Activated CD4-positive, alpha-beta T cell treated with anti-CD3 and anti-CD28 coated beads, Interleukin-2, amount 50 U/mL, for 24 hours (primary cell): Measurements from ENCODE around the gene DLG2.
"Not testable (repeated sequence)": the region's sequence is repeated elsewhere in the genome, so short reads cannot be mapped to it uniquely, and the experiment has no call there.

Experiments
- DNase-seq, 2 donors: peaks; one replicate each; pipeline ENCODE4 v3.0.0-alpha.2; 2020; ENCODE audit warnings: low read depth in 1 of 2, low spot score in 1 of 2

The DLG2 gene

GRCh38 chr11:85238906-85239305 lies 388.2 kb downstream of the DLG2 start:
- DNase-seq = no peak

DNA sequence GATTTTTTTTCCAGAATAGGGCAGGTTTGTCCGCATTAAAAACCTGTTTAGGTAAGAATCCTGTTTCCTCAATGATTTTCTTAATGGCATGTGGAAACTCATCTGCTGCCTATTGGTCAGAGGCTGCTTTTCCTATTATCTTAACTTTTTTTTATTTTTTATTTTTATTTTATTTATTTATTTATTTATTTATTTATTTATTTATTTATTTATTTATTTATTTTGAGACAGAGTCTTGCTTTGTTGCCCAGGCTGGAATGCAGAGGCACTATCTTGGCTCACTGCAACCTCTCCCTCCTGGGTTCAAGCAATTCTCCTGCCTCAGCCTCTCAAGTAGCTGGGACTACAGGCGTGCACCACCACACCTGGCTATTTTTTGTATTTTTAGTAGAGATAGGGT lies 389.1 kb downstream of the DLG2 start:
- not testable (repeated sequence) for DNase-seq

DNA sequence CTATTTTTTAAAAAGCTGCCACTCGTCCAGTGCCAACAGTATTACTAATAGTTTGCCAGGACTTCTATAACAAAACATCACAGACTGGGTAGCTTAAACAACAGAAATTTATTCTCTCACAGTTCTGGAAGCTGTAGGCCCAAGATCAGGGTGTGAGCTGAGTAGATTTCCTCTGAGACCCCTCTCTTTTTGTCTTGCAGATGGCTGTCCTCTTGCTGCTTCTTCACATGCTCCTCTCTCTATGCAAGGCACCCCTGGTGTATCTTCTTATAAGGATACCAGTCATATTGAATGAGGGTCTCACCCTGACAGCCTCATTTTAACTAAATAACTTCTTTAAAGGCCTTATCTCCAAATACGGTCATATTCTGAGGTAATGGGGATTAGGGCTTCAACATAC lies 390.9 kb downstream of the DLG2 start:
- no peak for DNase-seq

DNA sequence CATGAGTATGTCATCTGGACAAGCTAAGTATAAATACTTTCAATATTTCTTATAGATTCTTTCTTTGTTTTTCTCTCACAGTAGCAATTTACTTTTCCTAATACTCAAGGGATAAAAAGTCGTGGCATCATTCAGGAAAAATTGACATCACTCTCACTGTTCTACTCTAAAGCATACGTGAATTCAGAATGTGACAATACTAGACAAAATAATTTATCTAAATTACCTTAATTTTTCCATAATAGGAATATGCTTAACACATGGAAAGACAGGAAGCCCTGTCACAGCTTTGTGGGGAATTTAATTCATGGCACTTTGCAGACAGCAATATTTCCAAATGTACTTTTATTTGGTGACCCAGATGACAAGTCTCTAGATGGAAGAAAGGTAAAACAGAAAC lies 394.6 kb downstream of the DLG2 start:
- DNase-seq = no peak

DNA sequence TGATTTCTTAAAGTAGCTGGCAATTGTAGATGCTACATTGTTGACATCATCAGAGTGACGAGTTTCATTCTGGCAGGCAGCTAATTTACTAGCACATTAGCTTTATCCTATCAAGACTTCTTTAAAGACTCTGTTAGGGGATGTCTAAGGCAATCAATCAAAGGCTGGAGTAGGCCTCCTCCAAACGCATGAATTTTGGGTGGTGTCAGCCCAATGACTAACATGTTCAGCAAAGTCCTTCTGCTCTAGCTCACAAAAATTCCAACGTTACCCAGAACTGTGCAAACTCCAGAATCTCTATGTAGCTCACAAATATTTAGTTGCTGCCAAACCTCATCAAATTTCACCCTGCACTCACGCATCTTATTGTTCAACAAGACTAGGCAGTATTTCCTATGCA lies 395.6 kb downstream of the DLG2 start:
- no peak for DNase-seq

- DNase-seq = not testable (repeated sequence)
Observed at GRCh38 chr11:85229723-85230122, 397.4 kb downstream of the DLG2 start.

GRCh38 chr11:85196968-85197367 lies 430.2 kb downstream of the DLG2 start:
- DNase-seq = no peak

GRCh38 chr11:85195934-85196333 lies 431.2 kb downstream of the DLG2 start:
- DNase-seq = no peak

DNA sequence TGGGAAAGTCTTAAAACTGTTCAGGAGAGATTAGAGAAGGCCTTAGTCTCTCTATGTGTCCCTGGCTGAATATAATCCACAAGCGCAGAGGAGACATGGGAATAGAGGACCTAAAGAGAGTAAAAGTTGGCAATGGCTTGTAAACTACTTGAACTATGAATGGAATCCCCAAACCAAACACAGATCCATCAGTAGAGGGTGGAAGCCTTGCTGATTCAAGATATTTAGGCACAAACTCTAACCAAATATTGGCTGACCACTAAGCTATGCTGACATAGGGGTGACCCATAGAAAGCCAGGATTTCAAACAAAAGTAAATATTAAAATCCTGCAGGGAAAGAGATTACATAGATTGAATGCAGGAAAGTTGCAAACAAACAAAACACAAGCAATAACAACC lies 439.2 kb downstream of the DLG2 start:
- DNase-seq = no peak

GRCh38 chr11:85184721-85185120 lies 442.4 kb downstream of the DLG2 start:
- no peak for DNase-seq

DNA sequence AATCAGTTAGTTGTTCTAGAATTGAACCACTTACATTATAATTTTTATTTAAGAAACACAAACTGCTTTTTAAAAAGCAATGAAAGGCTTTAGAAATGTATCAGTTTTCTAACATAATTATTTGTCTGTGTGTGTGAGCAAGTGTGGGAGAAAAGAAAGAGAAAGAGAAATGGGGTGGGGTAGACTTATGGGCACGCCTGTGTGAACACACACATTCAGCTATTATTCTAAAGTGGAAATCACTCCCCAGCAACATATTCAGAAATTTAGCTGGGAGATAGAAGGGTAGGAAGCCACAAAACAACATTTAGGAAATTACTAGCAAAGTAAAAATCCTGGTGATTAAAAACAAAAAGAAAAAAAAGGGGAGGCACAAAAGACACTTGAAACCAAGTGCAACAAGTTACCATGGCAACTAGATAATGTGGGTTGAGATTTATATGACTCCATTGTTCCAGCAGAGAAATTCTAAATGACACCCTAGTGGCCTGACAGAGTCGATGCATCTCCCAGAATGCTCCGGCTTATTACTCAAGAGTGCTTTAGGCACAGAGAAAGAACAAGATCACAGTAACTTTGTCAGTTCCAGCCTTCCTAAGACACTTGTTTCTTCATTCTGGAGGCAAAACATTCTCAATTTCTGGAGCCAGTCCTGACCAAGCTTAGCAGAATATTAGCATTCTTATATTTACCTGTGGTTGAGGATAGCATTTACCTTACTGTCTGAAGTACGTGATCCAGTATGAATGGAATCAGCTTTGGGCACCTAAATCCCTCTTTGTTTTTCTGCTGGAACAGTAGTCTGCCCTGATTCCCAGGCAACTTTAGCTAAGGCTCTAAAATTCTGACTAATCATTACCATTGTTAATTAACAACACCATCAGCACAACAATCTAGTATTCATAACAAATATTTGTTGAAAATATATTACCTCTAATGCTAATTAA lies 444.4 kb downstream of the DLG2 start:
- no peak for DNase-seq

DNA sequence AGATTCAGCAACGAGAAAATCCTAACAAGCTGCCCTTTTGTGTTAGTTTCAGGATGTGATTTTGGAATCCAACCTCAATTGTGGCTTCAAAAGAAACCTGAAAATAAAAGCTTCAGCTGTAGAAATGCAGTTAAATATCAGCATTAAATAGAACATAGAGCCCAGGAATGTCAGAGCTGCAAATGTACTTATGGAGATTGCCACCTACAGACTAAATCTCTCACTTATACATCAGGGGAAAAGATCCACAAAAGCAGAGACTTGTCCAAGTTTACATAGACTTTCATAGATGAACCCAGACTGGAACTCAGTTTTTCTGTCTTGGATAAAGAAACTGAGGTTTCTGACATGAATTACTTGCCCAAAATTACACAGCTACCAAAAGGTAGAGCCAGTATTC lies 446.6 kb downstream of the DLG2 start:
- DNase-seq = no peak

DNA sequence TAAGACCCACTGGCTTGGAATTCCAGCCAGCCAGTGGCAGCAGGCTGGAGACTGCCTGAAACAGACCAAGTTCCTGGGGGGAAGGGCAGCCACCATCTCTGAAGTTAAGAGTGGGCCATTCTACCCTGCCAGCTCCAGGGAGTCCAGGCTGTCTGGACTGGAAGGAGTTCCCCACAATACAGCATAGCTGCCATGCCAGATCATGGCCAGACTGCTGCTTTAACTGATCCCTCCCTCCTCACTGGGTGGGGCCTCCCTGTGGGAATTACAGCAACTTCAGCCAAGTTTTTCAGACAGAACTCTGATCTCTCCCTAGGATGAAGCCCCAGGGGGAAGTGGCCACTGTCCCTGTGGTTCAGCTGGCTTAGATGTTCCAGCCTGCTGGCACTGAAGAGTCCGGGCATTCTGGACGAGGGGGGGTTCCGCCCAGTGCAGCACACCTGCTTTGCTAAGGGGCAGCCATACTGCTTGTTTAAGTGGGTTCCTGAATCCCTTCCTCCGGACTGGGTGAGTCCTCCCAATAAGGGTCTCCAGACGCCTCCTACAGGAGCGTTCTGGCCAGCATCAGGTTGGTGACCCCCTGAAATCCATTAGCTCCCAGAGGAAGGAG lies 455.4 kb downstream of the DLG2 start:
- DNase-seq = no peak

DNA sequence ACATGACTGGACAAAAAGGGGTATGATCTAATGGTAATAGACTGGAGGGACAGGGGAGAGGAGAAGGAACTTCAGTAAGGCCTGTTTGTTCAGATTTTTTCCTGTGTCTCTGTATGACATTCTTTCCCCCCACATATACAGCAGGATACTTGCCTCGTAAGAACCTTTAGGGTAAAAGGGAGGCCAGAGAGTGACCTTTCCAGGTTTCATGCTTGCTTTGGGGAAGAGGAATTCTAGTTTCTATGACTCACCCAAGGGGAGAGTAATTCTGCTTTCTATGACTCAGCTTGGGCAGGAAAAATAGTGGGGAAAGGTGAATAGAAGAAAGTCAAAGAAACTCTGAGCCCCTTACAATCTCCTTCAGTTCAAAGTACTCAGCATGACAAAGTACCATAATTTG lies 457.0 kb downstream of the DLG2 start:
- no peak for DNase-seq

DNA sequence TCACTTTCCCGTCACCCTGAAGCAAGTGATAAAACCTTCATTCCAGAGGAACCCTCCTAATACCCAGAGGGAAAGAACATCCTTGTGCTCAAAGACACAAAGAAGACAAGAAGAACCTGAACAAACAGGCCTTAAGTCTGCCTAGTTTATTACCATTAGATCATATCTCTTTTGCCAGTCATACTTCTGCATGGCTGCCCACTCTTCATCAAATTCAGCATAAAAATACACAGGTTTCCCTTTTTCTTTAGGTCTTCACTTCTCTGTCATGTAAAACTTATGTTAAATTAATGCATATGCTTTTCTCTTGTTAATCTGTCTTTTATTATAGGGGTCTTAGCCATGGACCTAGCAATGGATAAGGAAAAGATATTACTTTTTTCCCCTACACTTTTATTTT lies 459.7 kb downstream of the DLG2 start:
- DNase-seq = no peak

- no peak for DNase-seq
Observed at GRCh38 chr11:85167038-85167437, 460.1 kb downstream of the DLG2 start.

- no peak for DNase-seq
Observed at GRCh38 chr11:85165819-85166218, 461.3 kb downstream of the DLG2 start.

DNA sequence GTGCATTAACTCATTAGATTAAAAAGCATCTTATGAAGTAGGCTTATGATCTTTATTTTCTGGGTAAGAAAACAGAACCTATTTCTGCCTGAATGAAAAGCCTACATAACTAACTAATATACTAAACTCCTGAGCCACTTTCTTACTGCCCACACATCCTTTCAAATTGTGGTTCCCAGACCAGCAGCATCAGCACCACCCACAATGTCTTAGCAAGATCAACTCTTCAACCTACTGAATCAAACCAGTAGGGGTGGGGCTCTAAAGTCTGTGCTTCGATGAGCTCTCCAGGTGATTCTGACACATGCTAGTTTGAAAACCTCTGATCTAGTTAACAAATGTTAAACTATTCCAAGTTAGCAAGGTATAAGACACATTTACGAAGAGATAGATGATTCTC lies 462.4 kb downstream of the DLG2 start:
- DNase-seq = no peak

DNA sequence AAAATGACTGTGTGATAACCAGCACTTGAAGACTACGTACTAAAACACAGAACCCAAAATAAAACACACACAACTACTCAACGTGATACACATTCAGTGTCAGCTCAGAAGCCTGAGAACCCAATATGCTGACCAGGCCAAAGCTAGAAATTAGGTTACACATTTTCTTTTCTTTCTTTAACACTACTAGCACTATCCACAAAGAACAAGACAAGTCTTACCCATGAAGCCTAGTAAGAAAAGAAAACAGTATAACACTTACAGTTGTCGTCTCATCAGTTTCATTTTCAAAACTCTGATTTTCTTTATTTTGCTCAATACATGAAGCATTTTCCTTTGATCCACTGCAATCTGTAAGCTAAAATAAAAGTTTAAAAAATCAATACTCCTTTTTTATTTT lies 472.9 kb downstream of the DLG2 start:
- DNase-seq = no peak

- no peak for DNase-seq
Observed at GRCh38 chr11:85137597-85137996, 489.5 kb downstream of the DLG2 start.

- no peak for DNase-seq
Observed at GRCh38 chr11:85133636-85134035, 493.5 kb downstream of the DLG2 start.

- no peak for DNase-seq
Observed at GRCh38 chr11:85132851-85133585, 494.1 kb downstream of the DLG2 start.
